Measurements from ENCODE around the gene SCNN1A. TPM values are rescaled to one million over a fixed set of nuclear protein-coding genes. Genes with fewer than 3 reads are reported as not detected.

The SCNN1A gene
- total RNA-seq, 2 donors from 2014 or later = 16.4 to 33.5 TPM

- H3K27me3 ChIP-seq (replicated peaks; ENCODE audit: insufficient read depth) = no peaks in the 10 kb centered on the region
- no peak overlapping the region for H3K4me3 ChIP-seq
- H3K36me3 ChIP-seq = no peaks in the 10 kb centered on the region
- H3K4me1 ChIP-seq (ENCODE audit: control insufficient read depth in 1 of 2, low read depth in 2 of 2) = no peaks in the 10 kb centered on the region
- no peaks in the 10 kb centered on the region for H3K9me3 ChIP-seq
- TF ChIP-seq, protein P1, sequence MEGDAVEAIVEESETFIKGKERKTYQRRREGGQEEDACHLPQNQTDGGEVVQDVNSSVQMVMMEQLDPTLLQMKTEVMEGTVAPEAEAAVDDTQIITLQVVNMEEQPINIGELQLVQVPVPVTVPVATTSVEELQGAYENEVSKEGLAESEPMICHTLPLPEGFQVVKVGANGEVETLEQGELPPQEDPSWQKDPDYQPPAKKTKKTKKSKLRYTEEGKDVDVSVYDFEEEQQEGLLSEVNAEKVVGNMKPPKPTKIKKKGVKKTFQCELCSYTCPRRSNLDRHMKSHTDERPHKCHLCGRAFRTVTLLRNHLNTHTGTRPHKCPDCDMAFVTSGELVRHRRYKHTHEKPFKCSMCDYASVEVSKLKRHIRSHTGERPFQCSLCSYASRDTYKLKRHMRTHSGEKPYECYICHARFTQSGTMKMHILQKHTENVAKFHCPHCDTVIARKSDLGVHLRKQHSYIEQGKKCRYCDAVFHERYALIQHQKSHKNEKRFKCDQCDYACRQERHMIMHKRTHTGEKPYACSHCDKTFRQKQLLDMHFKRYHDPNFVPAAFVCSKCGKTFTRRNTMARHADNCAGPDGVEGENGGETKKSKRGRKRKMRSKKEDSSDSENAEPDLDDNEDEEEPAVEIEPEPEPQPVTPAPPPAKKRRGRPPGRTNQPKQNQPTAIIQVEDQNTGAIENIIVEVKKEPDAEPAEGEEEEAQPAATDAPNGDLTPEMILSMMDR (IDR thresholded peaks at IDR 0.05) = no peak
- H3K27ac ChIP-seq = no peak overlapping the region
- ATAC-seq (ENCODE audit: insufficient number of reproducible peaks, low FRiP score, low read depth) = no peak
- no peak for DNase-seq (ENCODE audit: low spot score)
Measured at GRCh38 chr12:6303071-6303470, 72.3 kb downstream of the SCNN1A start.

GRCh38 chr12:6302621-6303020, 72.7 kb downstream of the SCNN1A start:
- TF ChIP-seq, protein P1 (IDR thresholded peaks at IDR 0.05) = no peak
- H3K27me3 ChIP-seq (replicated peaks; ENCODE audit: insufficient read depth) = no peaks in the 10 kb centered on the region
- no peaks in the 10 kb centered on the region for H3K4me1 ChIP-seq (ENCODE audit: control insufficient read depth in 1 of 2, low read depth in 2 of 2)
- H3K4me3 ChIP-seq = no peak overlapping the region
- H3K36me3 ChIP-seq = no peaks in the 10 kb centered on the region
- DNase-seq (ENCODE audit: low spot score) = no peak
- no peaks in the 10 kb centered on the region for H3K9me3 ChIP-seq
- ATAC-seq (ENCODE audit: insufficient number of reproducible peaks, low FRiP score, low read depth) = no peak
- H3K27ac ChIP-seq = no peak overlapping the region

GRCh38 chr12:6301721-6302120, 73.6 kb downstream of the SCNN1A start:
- Histone ChIP-seq H3K4me3 (no peak overlapping the region), H3K27me3 (replicated peaks; ENCODE audit: insufficient read depth) (no peaks in the 10 kb centered on the region), H3K27ac (no peak overlapping the region), H3K9me3 (no peaks in the 10 kb centered on the region), H3K36me3 (no peaks in the 10 kb centered on the region), H3K4me1 (ENCODE audit: control insufficient read depth in 1 of 2, low read depth in 2 of 2) (no peaks in the 10 kb centered on the region)
- DNase-seq (ENCODE audit: low spot score) = no peak
- TF ChIP-seq, protein P1 (IDR thresholded peaks at IDR 0.05) = no peak
- ATAC-seq (ENCODE audit: insufficient number of reproducible peaks, low FRiP score, low read depth) = no peak

DNA sequence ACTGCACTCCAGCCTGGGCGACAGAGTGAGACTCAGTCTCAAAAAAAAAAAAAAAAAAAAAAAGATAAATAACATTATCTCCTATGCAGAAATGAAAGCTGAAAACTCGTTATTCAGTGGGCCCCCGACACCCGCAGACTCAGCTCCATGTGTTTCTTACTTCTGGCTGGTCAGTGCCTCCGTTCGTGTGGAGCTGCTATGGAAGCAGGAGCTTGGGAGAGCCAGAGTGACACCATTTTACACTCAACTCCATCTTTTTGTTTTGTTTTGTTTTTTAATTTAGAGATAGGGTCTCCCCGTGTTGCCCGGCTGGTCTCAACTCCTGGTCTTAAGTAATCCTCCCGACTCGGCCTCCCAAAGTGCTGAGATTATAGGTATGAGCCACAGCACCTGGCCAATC, 78.2 kb downstream of the SCNN1A start:
- Histone ChIP-seq H3K9me3 (no peaks in the 10 kb centered on the region), H3K4me1 (ENCODE audit: control insufficient read depth in 1 of 2, low read depth in 2 of 2) (peaks cover 0 to 9% of the 10 kb centered on the region in 2 donors), H3K27ac (no peak overlapping the region), H3K4me3 (no peak overlapping the region), H3K36me3 (no peaks in the 10 kb centered on the region), H3K27me3 (replicated peaks; ENCODE audit: insufficient read depth) (no peaks in the 10 kb centered on the region)
- DNase-seq (ENCODE audit: low spot score) (no peak), ATAC-seq (ENCODE audit: insufficient number of reproducible peaks, low FRiP score, low read depth) (no peak)
- TF ChIP-seq, protein P1 (IDR thresholded peaks at IDR 0.05) = no peak

Other genes starting within 250 kb of the SCNN1A start
- 100 to 1,000 TPM; 249 to 300 TPM for gene CD9, start 175.2 kb downstream of the SCNN1A start, total RNA-seq
- gene PLEKHG6, start 64.9 kb downstream of the SCNN1A start, total RNA-seq = under 1 TPM in 1 of 2 donors, not detected in 1; 0.78 TPM
- 100 to 1,000 TPM; 311 to 384 TPM for gene TNFRSF1A, start 33.5 kb downstream of the SCNN1A start, total RNA-seq
- 100 to 1,000 TPM; 176 to 217 TPM for gene LTBR, start 8.6 kb upstream of the SCNN1A start, total RNA-seq
- gene CD27, start 69.4 kb upstream of the SCNN1A start, total RNA-seq = 1 to 10 TPM; 1.6 to 4.7 TPM
- 10 to 100 TPM; 23.7 to 37.5 TPM for gene TAPBPL, start 76.5 kb upstream of the SCNN1A start, total RNA-seq
- 10 to 100 TPM; 24.4 to 29.9 TPM for gene VAMP1, start 95.1 kb upstream of the SCNN1A start, total RNA-seq
- 10 to 100 TPM; 40.6 to 51.7 TPM for gene MRPL51, start 117.7 kb upstream of the SCNN1A start, total RNA-seq
- 10 to 100 TPM; 19.9 to 26.7 TPM for gene NCAPD2, start 118.5 kb upstream of the SCNN1A start, total RNA-seq
- gene GAPDH, start 159.0 kb upstream of the SCNN1A start, total RNA-seq = 1,000 to 10,000 TPM; 1,700 to 2,744 TPM
- gene IFFO1, start 180.5 kb upstream of the SCNN1A start, total RNA-seq = 10 to 100 TPM; 36.2 to 68.6 TPM
- gene NOP2, start 192.7 kb upstream of the SCNN1A start, total RNA-seq = 10 to 100 TPM; 41.2 to 83.0 TPM
- 100 to 1,000 TPM; 193 to 205 TPM for gene CHD4, start 231.8 kb upstream of the SCNN1A start, total RNA-seq